GM23338 (cell line): Measurements from ENCODE around the gene KCNN3.

Experiments
- CTCF ChIP-seq, 2 experiments: fragments of 200-600 bp in 1 of 2; sonication (generic) in 1 of 2; conservative IDR thresholded peaks; 2 replicates each; pipeline versions ENCODE4 v1.5.1 to v1.6.1; 2016 to 2017; ENCODE audit warnings: antibody characterized with exemption in 2 of 2, low read depth in 2 of 2, mild to moderate bottlenecking in 2 of 2, moderate library complexity in 1 of 2
- ETS1 ChIP-seq: IDR thresholded peaks from 2 replicates; pipeline ENCODE4 v1.6.1; 2016; ENCODE audit warnings: antibody characterized with exemption
- REST ChIP-seq: IDR thresholded peaks from one replicate; pipeline ENCODE4 v1.6.1; 2018; ENCODE audit warnings: antibody characterized with exemption; ENCODE audit not compliant: unreplicated experiment

GRCh38 chr1:154683820-154684219, 186.3 kb downstream of the KCNN3 start:
- TF ChIP-seq ETS1 = no peak
- no peak for TF ChIP-seq CTCF (conservative IDR thresholded peaks at IDR 0.05; ENCODE audit: low read depth in 2 of 2)
- no peak for TF ChIP-seq REST
